Retina (tissue), 1 donor: Measurements from ENCODE around the gene COQ3.

Source experiments
- DNase-seq: peaks from one replicate; pipeline ENCODE4 v3.0.0-alpha.2; 2016

COQ3 gene

DNA sequence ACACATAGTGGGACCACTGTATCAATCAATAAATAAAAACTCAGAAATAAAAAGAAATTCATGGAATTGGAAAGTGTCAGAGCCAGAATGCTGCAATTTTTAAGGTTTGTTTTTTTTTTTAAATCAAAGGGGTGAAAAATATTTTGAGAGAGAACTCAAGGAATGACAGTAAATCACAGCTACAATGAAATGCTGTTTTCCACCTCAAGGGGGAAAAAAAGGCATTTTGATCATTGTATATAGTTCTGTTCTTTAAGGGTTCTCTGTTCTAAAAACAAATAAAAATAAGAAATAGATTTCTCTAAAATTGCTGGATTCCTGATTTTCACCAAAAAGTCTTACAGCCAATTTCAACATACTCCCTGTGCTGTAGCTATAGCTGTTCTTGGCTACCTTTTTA is 69.0 kb downstream of the COQ3 start:
- DNase-seq = no peak
